Renal pelvis (tissue), 4 donors: Measurements from ENCODE around the gene SLC44A3. TPM values are rescaled to one million over a fixed set of nuclear protein-coding genes. Genes with fewer than 3 reads are reported as not detected.

Source experiments
- DNase-seq: peaks from one replicate; pipeline ENCODE4 v3.0.0-alpha.2; 2013
- polyA plus RNA-seq, 3 donors: library from polyadenylated mRNA; unstranded; fragments of 120-200 nt; gene quantifications; one replicate each; pipeline ENCODE4 v1.2.1, GENCODE V29; 2013; ENCODE audit not compliant: insufficient read length in 3 of 3

Gene SLC44A3
- polyA plus RNA-seq, 3 donors, result 52.8 to 88.6 (median 62.1) TPM

- DNase-seq, result peak; percentile 64
Measured at GRCh38 chr1:94866164-94866807, 46.1 kb downstream of the SLC44A3 start.

- DNase-seq, result no peak
Measured at GRCh38 chr1:94871031-94871430, 50.9 kb downstream of the SLC44A3 start.

- DNase-seq, result no peak
Measured at GRCh38 chr1:94872771-94873495, 52.8 kb downstream of the SLC44A3 start.

GRCh38 chr1:94873520-94874351 lies 53.6 kb downstream of the SLC44A3 start:
- DNase-seq, result no peak

GRCh38 chr1:94874423-94874822 lies 54.3 kb downstream of the SLC44A3 start:
- DNase-seq, result no peak

- no peak for DNase-seq
Measured at GRCh38 chr1:94875794-94876193, 55.6 kb downstream of the SLC44A3 start.

GRCh38 chr1:94876362-94876761 lies 56.2 kb downstream of the SLC44A3 start:
- no peak for DNase-seq

GRCh38 chr1:94878329-94878728 lies 58.2 kb downstream of the SLC44A3 start:
- no peak for DNase-seq

- DNase-seq, result no peak
Measured at GRCh38 chr1:94883691-94884090, 63.5 kb downstream of the SLC44A3 start.

- peak; percentile 79 for DNase-seq
Measured at GRCh38 chr1:94884106-94884505, 63.9 kb downstream of the SLC44A3 start.

GRCh38 chr1:94884507-94884906 lies 64.3 kb downstream of the SLC44A3 start:
- DNase-seq, result no peak

GRCh38 chr1:94886361-94886760 lies 66.2 kb downstream of the SLC44A3 start:
- DNase-seq, result no peak

GRCh38 chr1:94887106-94887505 lies 66.9 kb downstream of the SLC44A3 start:
- DNase-seq, result no peak

- DNase-seq, result no peak
Measured at GRCh38 chr1:94887603-94888171, 67.5 kb downstream of the SLC44A3 start.

GRCh38 chr1:94888201-94888600 lies 68.0 kb downstream of the SLC44A3 start:
- DNase-seq, result no peak

- no peak for DNase-seq
Measured at GRCh38 chr1:94892604-94893254, 72.6 kb downstream of the SLC44A3 start.

GRCh38 chr1:94894630-94895029 lies 74.5 kb downstream of the SLC44A3 start:
- no peak for DNase-seq

- no peak for DNase-seq
Measured at GRCh38 chr1:94895518-94895917, 75.4 kb downstream of the SLC44A3 start.

- no peak for DNase-seq
Measured at GRCh38 chr1:94898491-94899385, 78.6 kb downstream of the SLC44A3 start.

GRCh38 chr1:94899756-94900155 lies 79.6 kb downstream of the SLC44A3 start:
- no peak for DNase-seq

- DNase-seq, result no peak
Measured at GRCh38 chr1:94901841-94902240, 81.7 kb downstream of the SLC44A3 start.
